HepG2 (cell line): ENCODE data around the gene PCDHGC5. TPM values are rescaled to one million over a fixed set of nuclear protein-coding genes. Genes with fewer than 3 reads are reported as not detected.

Source experiments
- ATAC-seq: fragments of 200-7000 bp; cut with Tn5 transposase; 3 replicates; pipeline ENCODE4 v1.9.1; 2020; ENCODE audit warnings: mild to moderate bottlenecking, moderate library complexity
- BruUV-seq: library from RNA; stranded (reverse); fragments of 400-500 nt; replicated peaks from 2 replicates; lab custom pipeline; 2021; lab: Mats Ljungman, UMichigan
- CTCF ChIA-PET: fragments of 300-600 bp; formaldehyde crosslinking; extraction: SDS; loops from one replicate; lab custom pipeline; 2021; ENCODE audit warnings: low total read pairs, inconsistent platforms, low intra/inter-chr PET ratio; lab: Yijun Ruan, JAX
- POLR2A ChIA-PET: fragments of 350-600 bp; sonication (Branson Sonifier 250); formaldehyde crosslinking; loops from one replicate; lab custom pipeline; 2020; ENCODE audit warnings: antibody characterized with exemption, inconsistent platforms; lab: Yijun Ruan, JAX
- DNase-seq: peaks from one replicate; pipeline ENCODE4 v3.0.0-alpha.2; 2015; ENCODE audit warnings: low spot score
- FAIRE-seq: peaks from 3 replicates; lab custom pipeline; 2011; peaks lifted over from hg19 to GRCh38; lab: Jason Lieb, UNC
- H2AFZ ChIP-seq: one replicate; pipeline ENCODE4 v1.6.1; 2011; ENCODE audit warnings: low read length, inconsistent platforms
- H3K27ac ChIP-seq: fragments of 300-600 bp; 3 replicates; pipeline ENCODE4 v1.8.0; 2011; ENCODE audit warnings: mixed run types, mild to moderate bottlenecking, mixed read lengths, low read length, inconsistent platforms; ENCODE audit not compliant: insufficient read depth; ENCODE audit errors: extremely low read length
- H3K27me3 ChIP-seq, 2 experiments: fragments of 200-600 bp in 1 of 2; 2 replicates in 1 of 2; 3 replicates in 1 of 2; pipeline versions ENCODE4 v1.6.0 to v1.8.0; 2011; ENCODE audit warnings: low read length in 2 of 2, mild to moderate bottlenecking in 2 of 2, moderate library complexity in 2 of 2, inconsistent platforms in 1 of 2; ENCODE audit not compliant: insufficient read depth in 2 of 2, control insufficient read depth in 1 of 2
- H3K36me3 ChIP-seq, 2 experiments: fragments of 200-600 bp in 1 of 2; replicated peaks in 1 of 2; 2 replicates in 1 of 2; 3 replicates in 1 of 2; pipeline versions ENCODE4 v1.5.1 to v1.8.0; 2011; ENCODE audit warnings: low read length in 2 of 2, inconsistent platforms in 1 of 2; ENCODE audit not compliant: insufficient read depth in 2 of 2, control insufficient read depth in 1 of 2
- H3K4me1 ChIP-seq: 2 replicates; pipeline ENCODE4 v1.5.1; 2012; ENCODE audit warnings: low read length, inconsistent platforms; ENCODE audit not compliant: insufficient read depth
- H3K4me2 ChIP-seq: 2 replicates; pipeline ENCODE4 v1.6.0; 2011; ENCODE audit warnings: low read depth, low read length, inconsistent platforms
- H3K4me3 ChIP-seq, 3 experiments: fragments of 200-600 bp in 1 of 3; sonication (generic), shearing (Covaris generic) in 1 of 3; replicated peaks in 1 of 3; 2 replicates each; pipeline ENCODE4 v1.5.1; 2011 to 2016; ENCODE audit warnings: low read length in 3 of 3, inconsistent platforms in 2 of 3, low read depth in 2 of 3, mild to moderate bottlenecking in 2 of 3, control low read depth in 1 of 3, mixed read lengths in 1 of 3; ENCODE audit not compliant: insufficient read depth in 1 of 3
- H3K79me2 ChIP-seq: one replicate; pipeline ENCODE4 v1.6.1; 2011; ENCODE audit warnings: low read length, inconsistent platforms; ENCODE audit not compliant: insufficient read depth
- H3K9ac ChIP-seq: 2 replicates; pipeline ENCODE4 v1.6.0; 2011; ENCODE audit warnings: mild to moderate bottlenecking, low read depth, low read length, inconsistent platforms; ENCODE audit not compliant: insufficient read depth
- H3K9me3 ChIP-seq: 2 replicates; pipeline ENCODE4 v1.5.1; 2012; ENCODE audit warnings: mild to moderate bottlenecking, low read length
- H4K20me1 ChIP-seq: 2 replicates; pipeline ENCODE4 v1.6.0; 2011; ENCODE audit warnings: inconsistent platforms, mild to moderate bottlenecking, low read length, moderate library complexity; ENCODE audit not compliant: insufficient read depth
- ASH2L ChIP-seq: fragments of 300-600, 200-600 bp; sonication (generic); IDR thresholded peaks from 2 replicates; pipeline ENCODE4 v1.7.0; 2017; ENCODE audit warnings: low read depth, mild to moderate bottlenecking, moderate library complexity, mixed read lengths, low read length; ENCODE audit not compliant: insufficient read length
- FOSL1 ChIP-seq: sonication (generic); formaldehyde crosslinking; IDR thresholded peaks from 2 replicates; pipeline ENCODE4 v1.9.0; 2021; ENCODE audit warnings: missing genetic modification reagents, borderline replicate concordance
- HNRNPUL1 ChIP-seq: fragments of 200-400 bp; formaldehyde crosslinking; IDR thresholded peaks from 2 replicates; pipeline ENCODE4 v1.6.1; 2017; ENCODE audit warnings: low read depth, mild to moderate bottlenecking, low read length, moderate library complexity
- MAX ChIP-seq: IDR thresholded peaks from 2 replicates; pipeline ENCODE4 v1.6.1; 2012; ENCODE audit warnings: inconsistent platforms
- MIER2 ChIP-seq: IDR thresholded peaks from 2 replicates; pipeline ENCODE4 v1.6.1; 2016; ENCODE audit warnings: missing biosample characterization, missing genetic modification reagents
- ZFP62 ChIP-seq: sonication (generic); formaldehyde crosslinking; IDR thresholded peaks from 2 replicates; pipeline ENCODE4 v1.4.0; 2020; ENCODE audit warnings: missing genetic modification reagents
- ZNF160 ChIP-seq: sonication (generic); formaldehyde crosslinking; IDR thresholded peaks from 2 replicates; pipeline ENCODE4 v1.8.0; 2022; ENCODE audit warnings: mild to moderate bottlenecking, inconsistent platforms, missing genetic modification reagents
- ZNF329 ChIP-seq: sonication (generic); formaldehyde crosslinking; IDR thresholded peaks from 2 replicates; pipeline ENCODE4 v1.9.0; 2021; ENCODE audit warnings: low read depth, mild to moderate bottlenecking, missing genetic modification reagents
- ZNF567 ChIP-seq: sonication (generic); formaldehyde crosslinking; IDR thresholded peaks from 2 replicates; pipeline ENCODE4 v1.8.1; 2023; ENCODE audit warnings: mild to moderate bottlenecking, missing genetic modification reagents, borderline replicate concordance
- ZNF660 ChIP-seq: sonication (generic); formaldehyde crosslinking; IDR thresholded peaks from 2 replicates; pipeline ENCODE4 v1.5.1; 2020; ENCODE audit warnings: mild to moderate bottlenecking, low read depth, missing genetic modification reagents, borderline replicate concordance
- WGBS: methylation state at CpG from one replicate; pipeline ENCODE4 v1.1.6; 2017; ENCODE audit warnings: low lambda C conversion rate; 5-methylcytosine and 5-hydroxymethylcytosine counted together
- in situ Hi-C: cut with HindIII; loops from 2 replicates; pipeline ENCODE4 v1.10.0; 2017; ENCODE audit warnings: low pct_unique_long_range_greater_than_20kb; ENCODE audit not compliant: extremely low pct_ligation_motif_present
- intact Hi-C: fragments of 100-400 bp; cut with micrococcal nuclease; formaldehyde crosslinking; loops from one replicate; pipeline ENCODE4 v1.10.0; 2022; ENCODE audit not compliant: unreplicated experiment
- polyA plus RNA-seq, 8 experiments: library from polyadenylated mRNA; depleted of rRNA in 3 of 8; stranded (reverse) in 7 of 8; unstranded in 1 of 8; fragments of >200 nt; fragmentation: Illumina TruSeq in 4 of 8; extraction: Trizol in 4 of 8; gene quantifications; 2 replicates each; pipeline versions ENCODE4 v1.2.1 to v1.2.3, GENCODE V29; 2011 to 2016; ENCODE audit warnings: low read depth in 4 of 8, missing spikeins in 1 of 8, mixed read lengths in 1 of 8; ENCODE audit not compliant: insufficient read depth in 1 of 8
- total RNA-seq, 5 experiments: library from RNA; depleted of rRNA; stranded (reverse); fragments of >200 nt; fragmentation: Illumina TruSeq; extraction: Trizol; gene quantifications; 2 replicates each; pipeline ENCODE4 v1.2.3, GENCODE V29; 2016; ENCODE audit warnings: low read depth in 1 of 5
- TF ChIP-seq, protein P1 (sequence below): fragments of 450-650 bp; IDR thresholded peaks from 2 replicates; pipeline ENCODE4 v1.6.1; 2017
- TF ChIP-seq, protein P2 (sequence below): sonication (generic); formaldehyde crosslinking; IDR thresholded peaks from 2 replicates; pipeline ENCODE4 v1.4.0; 2020; ENCODE audit warnings: missing genetic modification reagents
- TF ChIP-seq, protein P3 (sequence below): sonication (generic); formaldehyde crosslinking; IDR thresholded peaks from 2 replicates; pipeline ENCODE4 v1.5.0; 2020; ENCODE audit warnings: missing genetic modification reagents
- TF ChIP-seq, protein P4 (sequence below): sonication (generic); formaldehyde crosslinking; IDR thresholded peaks from 2 replicates; pipeline ENCODE4 v1.9.0; 2021; ENCODE audit warnings: missing genetic modification reagents, mild to moderate bottlenecking, borderline replicate concordance
- TF ChIP-seq, protein P5 (sequence below): sonication (generic); formaldehyde crosslinking; IDR thresholded peaks from 2 replicates; pipeline ENCODE4 v1.5.1; 2020; ENCODE audit warnings: missing genetic modification reagents, mild to moderate bottlenecking, borderline replicate concordance

PCDHGC5 gene
- total and polyA plus RNA-seq, 2 of the 13 experiments (the other 11 are each of a cell fraction or from before 2014, with no cell fraction given), result 0.03 TPM; not detected in 1

- WGBS, result 100% methylated on average over 4 of the region's 4 CpGs
- H3K4me1 ChIP-seq, result no peaks in the 10 kb centered on the region
- no peak for ATAC-seq
- no peak overlapping the region for H3K9ac ChIP-seq
- no peak overlapping the region for H3K4me3 ChIP-seq
- peaks cover 19 to 63% of the 10 kb centered on the region in 2 experiments for H3K36me3 ChIP-seq
- H3K27ac ChIP-seq, result no peak overlapping the region
- no peaks in the 10 kb centered on the region for H3K79me2 ChIP-seq
- H2AFZ ChIP-seq, result no peak overlapping the region
- intact Hi-C loops, result no loop called here
- H3K4me2 ChIP-seq, result no peak overlapping the region
- H4K20me1 ChIP-seq, result no peaks in the 10 kb centered on the region
- no peaks in the 10 kb centered on the region for H3K27me3 ChIP-seq
- DNase-seq, result no peak
- no peaks in the 10 kb centered on the region for H3K9me3 ChIP-seq
- no TSS peak for BruUV-seq
- ChIA-PET POLR2A (no interaction called here), CTCF (no interaction called here)
- FAIRE-seq, result no peak
- in situ Hi-C loops, result no loop called here
- no peak for TF ChIP-seq MAX
- no peak for TF ChIP-seq ZNF329 (CRISPR knock-in tag)
- TF ChIP-seq ZNF567, result no peak
- no peak for TF ChIP-seq MIER2 (CRISPR knock-in tag)
- TF ChIP-seq ASH2L, result no peak
- no peak for TF ChIP-seq FOSL1 (CRISPR knock-in tag)
- TF ChIP-seq, protein P1, sequence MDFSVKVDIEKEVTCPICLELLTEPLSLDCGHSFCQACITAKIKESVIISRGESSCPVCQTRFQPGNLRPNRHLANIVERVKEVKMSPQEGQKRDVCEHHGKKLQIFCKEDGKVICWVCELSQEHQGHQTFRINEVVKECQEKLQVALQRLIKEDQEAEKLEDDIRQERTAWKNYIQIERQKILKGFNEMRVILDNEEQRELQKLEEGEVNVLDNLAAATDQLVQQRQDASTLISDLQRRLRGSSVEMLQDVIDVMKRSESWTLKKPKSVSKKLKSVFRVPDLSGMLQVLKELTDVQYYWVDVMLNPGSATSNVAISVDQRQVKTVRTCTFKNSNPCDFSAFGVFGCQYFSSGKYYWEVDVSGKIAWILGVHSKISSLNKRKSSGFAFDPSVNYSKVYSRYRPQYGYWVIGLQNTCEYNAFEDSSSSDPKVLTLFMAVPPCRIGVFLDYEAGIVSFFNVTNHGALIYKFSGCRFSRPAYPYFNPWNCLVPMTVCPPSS, result no peak
- TF ChIP-seq, protein P2, sequence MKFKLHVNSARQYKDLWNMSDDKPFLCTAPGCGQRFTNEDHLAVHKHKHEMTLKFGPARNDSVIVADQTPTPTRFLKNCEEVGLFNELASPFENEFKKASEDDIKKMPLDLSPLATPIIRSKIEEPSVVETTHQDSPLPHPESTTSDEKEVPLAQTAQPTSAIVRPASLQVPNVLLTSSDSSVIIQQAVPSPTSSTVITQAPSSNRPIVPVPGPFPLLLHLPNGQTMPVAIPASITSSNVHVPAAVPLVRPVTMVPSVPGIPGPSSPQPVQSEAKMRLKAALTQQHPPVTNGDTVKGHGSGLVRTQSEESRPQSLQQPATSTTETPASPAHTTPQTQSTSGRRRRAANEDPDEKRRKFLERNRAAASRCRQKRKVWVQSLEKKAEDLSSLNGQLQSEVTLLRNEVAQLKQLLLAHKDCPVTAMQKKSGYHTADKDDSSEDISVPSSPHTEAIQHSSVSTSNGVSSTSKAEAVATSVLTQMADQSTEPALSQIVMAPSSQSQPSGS (CRISPR knock-in tag), result no peak
- no peak for TF ChIP-seq ZNF160 (CRISPR knock-in tag)
- TF ChIP-seq ZNF660, result no peak
- TF ChIP-seq ZFP62 (CRISPR knock-in tag), result no peak
- TF ChIP-seq, protein P3, sequence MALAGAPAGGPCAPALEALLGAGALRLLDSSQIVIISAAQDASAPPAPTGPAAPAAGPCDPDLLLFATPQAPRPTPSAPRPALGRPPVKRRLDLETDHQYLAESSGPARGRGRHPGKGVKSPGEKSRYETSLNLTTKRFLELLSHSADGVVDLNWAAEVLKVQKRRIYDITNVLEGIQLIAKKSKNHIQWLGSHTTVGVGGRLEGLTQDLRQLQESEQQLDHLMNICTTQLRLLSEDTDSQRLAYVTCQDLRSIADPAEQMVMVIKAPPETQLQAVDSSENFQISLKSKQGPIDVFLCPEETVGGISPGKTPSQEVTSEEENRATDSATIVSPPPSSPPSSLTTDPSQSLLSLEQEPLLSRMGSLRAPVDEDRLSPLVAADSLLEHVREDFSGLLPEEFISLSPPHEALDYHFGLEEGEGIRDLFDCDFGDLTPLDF, result no peak
- TF ChIP-seq, protein P4, sequence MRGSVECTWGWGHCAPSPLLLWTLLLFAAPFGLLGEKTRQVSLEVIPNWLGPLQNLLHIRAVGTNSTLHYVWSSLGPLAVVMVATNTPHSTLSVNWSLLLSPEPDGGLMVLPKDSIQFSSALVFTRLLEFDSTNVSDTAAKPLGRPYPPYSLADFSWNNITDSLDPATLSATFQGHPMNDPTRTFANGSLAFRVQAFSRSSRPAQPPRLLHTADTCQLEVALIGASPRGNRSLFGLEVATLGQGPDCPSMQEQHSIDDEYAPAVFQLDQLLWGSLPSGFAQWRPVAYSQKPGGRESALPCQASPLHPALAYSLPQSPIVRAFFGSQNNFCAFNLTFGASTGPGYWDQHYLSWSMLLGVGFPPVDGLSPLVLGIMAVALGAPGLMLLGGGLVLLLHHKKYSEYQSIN (CRISPR knock-in tag), result no peak
- TF ChIP-seq HNRNPUL1, result no peak
- TF ChIP-seq, protein P5, sequence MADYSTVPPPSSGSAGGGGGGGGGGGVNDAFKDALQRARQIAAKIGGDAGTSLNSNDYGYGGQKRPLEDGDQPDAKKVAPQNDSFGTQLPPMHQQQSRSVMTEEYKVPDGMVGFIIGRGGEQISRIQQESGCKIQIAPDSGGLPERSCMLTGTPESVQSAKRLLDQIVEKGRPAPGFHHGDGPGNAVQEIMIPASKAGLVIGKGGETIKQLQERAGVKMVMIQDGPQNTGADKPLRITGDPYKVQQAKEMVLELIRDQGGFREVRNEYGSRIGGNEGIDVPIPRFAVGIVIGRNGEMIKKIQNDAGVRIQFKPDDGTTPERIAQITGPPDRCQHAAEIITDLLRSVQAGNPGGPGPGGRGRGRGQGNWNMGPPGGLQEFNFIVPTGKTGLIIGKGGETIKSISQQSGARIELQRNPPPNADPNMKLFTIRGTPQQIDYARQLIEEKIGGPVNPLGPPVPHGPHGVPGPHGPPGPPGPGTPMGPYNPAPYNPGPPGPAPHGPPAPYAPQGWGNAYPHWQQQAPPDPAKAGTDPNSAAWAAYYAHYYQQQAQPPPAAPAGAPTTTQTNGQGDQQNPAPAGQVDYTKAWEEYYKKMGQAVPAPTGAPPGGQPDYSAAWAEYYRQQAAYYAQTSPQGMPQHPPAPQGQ (CRISPR knock-in tag), result no peak
Observed at GRCh38 chr5:141515946-141516671, 27.2 kb downstream of the PCDHGC5 start.
